AG10803 (cell line): ENCODE results near the gene ARID4B.

Experiments
- DNase-seq: peaks from one replicate; pipeline ENCODE4 v3.0.0; 2010; ENCODE audit warnings: low read depth
- H3K4me3 ChIP-seq: 2 replicates; pipeline ENCODE4 v1.5.1; 2011; ENCODE audit warnings: mild to moderate bottlenecking, low read length, control low read depth
- CTCF ChIP-seq: conservative IDR thresholded peaks from 2 replicates; pipeline ENCODE4 v1.5.1; 2011; ENCODE audit warnings: mild to moderate bottlenecking, low read length, control low read depth, inconsistent platforms

The ARID4B gene

GRCh38 chr1:235138821-235139220, 189.2 kb downstream of the ARID4B start:
- H3K4me3 ChIP-seq = no peak overlapping the region
- no peak for DNase-seq
- TF ChIP-seq CTCF = no peak

- no peak for TF ChIP-seq CTCF
- no peak overlapping the region for H3K4me3 ChIP-seq
- DNase-seq = no peak
Measured at GRCh38 chr1:235136111-235136510, 191.9 kb downstream of the ARID4B start.

- no peak for DNase-seq
- no peak for TF ChIP-seq CTCF
Measured at GRCh38 chr1:235134171-235134570, 193.8 kb downstream of the ARID4B start.

GRCh38 chr1:235133086-235133485, 194.9 kb downstream of the ARID4B start:
- H3K4me3 ChIP-seq = no peak overlapping the region
- TF ChIP-seq CTCF = no peak
- no peak for DNase-seq

More at GRCh38 chr1:235134171-235134570, 193.8 kb downstream of the ARID4B start:
- H3K4me3 ChIP-seq = no peak overlapping the region

- no peak overlapping the region for H3K4me3 ChIP-seq
- DNase-seq = no peak
- TF ChIP-seq CTCF = no peak
Measured at GRCh38 chr1:235131961-235132360, 196.0 kb downstream of the ARID4B start.

GRCh38 chr1:235130766-235131270, 197.2 kb downstream of the ARID4B start:
- no peak for TF ChIP-seq CTCF
- DNase-seq = no peak
- no peak overlapping the region for H3K4me3 ChIP-seq

- no peak for DNase-seq
- no peak overlapping the region for H3K4me3 ChIP-seq
- no peak for TF ChIP-seq CTCF
Measured at GRCh38 chr1:235129774-235130570, 198.0 kb downstream of the ARID4B start.
